HG03060 (cell line): ENCODE measurements around the gene EPS8L2.

Experiments used
- ATAC-seq: cut with Tn5 transposase; IDR thresholded peaks from one replicate; pipeline ENCODE4 v1.9.1; 2021; ENCODE audit warnings: low read depth, moderate number of reproducible peaks; ENCODE audit not compliant: unreplicated experiment

Gene EPS8L2

DNA sequence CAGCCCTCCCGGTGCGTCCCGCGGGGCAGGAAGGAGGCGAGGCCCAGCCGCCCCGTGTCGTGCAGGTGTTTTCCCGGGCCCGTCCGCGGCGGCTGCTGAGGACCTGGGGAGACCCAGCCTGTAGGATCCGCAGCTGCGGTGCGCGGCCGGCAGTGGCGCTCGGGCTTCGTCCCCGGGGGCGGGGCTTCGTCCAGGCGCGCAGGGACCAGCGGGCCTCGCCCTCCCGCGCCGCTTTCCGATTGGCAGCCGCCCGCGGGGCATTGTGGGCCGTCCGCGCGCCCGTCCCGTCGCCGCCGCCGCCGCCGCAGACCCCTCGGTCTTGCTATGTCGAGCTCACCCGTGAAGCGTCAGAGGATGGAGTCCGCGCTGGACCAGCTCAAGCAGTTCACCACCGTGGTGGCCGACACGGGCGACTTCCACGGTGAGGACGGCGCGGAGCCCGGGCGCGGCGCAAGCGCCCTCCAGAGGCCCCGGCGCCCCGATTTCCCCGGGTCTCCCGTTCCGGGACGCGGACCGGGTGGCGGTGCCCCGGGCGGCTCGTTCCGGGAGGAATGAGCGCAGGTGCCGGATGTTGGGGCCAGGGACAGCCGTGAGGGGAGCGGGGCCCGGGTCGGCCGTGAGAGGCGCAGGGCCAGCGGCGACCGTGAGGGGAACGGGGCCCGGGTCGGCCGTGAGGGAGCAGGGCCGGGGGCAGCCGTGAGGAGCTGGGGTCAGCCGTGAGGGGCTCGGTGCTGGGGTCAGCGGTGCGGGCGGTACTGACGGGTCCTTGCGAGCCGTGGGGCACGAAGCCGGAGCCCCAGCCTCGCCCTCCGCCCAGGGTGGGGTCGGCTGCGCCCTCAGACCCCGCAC, 41.4 kb downstream of the EPS8L2 start, which contains the start of gene TALDO1:
TSS of gene TALDO1 (plus strand) at position 307 of the 849 bp plus-strand sequence. CDS start at position 325, 18 bp downstream.
- peak; percentile 69 for ATAC-seq

DNA sequence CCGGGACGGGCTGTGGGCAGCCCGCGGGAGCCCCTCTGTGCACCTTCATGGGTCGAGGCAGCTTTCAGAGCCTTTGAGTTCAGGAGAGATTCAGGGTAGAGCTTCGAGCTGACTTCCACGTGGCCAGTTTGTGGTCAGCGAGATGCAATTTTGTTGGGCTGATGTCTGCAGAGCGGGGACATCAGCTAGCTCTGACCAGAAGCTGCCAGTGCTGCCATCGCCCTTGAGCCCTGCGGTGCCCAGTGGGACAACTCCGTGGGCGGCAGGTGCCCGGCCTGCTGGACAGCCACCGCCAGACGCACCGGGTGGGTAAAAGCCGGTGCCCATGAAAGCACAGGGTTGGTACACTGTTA, 42.0 kb downstream of the EPS8L2 start:
- ATAC-seq: no peak

DNA sequence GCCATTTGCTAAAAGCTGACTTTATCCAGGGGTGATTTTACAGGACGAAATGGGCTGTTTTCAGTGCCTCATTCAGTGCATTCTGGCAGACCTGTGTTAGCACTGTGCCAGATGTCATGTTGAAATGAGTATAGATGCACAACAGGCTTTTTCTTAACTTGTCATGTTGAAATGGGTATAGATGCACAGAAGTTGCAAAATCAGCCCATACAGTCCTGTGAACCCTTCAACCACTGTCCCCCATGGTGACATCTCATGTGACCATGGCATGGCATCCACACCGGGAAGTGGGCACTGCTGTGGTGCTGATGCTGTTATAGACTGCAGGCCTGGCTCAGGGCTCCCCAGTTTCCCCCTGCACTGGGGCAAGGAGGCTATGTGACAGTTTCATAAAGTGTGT, 43.7 kb downstream of the EPS8L2 start:
- no peak for ATAC-seq

DNA sequence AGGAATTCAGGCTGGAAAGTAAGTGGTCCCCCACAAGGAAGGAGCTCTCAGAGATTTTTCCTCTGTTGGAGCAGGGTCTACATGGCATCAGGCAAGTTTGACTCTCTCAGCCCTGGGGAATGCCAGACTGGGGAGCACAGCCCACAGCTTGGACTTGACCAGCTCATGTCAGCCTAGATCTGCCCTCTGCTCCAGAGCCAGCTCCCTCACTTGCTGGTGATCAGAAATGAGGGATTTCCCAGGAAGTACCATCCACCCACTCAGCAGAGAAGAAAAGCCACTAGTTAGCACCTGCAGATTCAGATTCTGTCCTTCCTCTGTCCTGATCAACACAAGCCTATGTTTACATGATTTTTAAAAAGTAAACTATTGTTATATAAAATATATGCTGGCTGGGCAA, 54.2 kb downstream of the EPS8L2 start:
- no peak for ATAC-seq

DNA sequence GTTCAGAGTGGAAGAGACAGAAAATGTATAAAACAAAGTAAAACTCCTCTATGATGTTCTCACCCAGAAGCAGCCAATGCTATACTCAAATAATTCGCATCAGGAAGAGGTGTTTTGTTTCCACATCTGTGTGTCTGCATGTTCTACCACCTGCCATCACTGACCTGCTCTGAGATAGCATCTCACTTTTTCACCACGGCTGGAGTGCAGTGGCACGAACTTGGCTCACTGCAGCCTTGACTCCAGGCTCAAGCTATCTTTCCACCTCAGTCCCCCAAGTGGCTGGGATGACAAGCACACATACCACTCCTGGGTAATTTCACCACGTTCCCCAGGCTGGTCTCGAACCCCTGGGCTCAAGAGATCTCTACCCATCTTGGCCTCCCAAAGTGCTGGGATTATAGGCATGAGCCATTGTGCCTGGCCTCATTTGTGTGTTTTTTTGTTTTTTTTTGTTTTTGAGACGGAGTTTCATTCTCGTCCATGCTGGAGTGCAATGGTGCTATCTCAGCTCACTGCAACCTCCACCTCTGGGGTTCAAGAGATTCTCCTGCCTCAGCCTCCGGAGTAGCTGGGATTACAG, 55.6 kb downstream of the EPS8L2 start:
- no peak for ATAC-seq

DNA sequence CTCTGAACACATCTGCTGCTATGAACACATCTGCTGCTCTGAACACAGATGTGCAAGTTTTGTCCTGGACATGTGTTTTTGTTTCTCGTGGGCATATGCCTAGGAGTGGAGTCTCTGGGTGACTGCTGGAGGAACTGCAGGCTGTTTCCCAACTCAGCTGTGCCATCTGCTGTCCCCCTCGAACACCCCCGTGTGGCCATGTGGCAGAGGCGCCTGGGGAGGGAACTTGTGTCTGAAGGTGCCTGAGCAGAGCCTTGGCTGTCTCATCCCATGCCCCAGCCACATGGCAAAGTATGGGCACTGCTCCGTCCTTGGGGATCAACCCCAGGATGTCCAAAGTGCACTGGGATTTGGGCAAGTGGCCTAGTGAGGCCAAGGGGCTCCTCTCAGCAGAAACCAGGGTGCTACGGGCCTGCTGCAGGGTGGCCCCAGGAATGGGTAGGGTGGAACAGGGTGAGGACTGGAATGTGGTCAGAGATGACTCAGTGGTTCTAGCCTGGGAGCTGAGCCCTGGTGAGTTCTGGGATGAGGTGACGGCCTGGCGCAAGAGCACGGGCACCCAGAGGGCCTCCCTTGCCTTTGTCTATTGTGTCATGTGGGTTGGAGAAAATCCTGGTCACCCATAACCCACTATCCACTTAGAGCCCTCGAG, 56.5 kb downstream of the EPS8L2 start:
- no peak for ATAC-seq

DNA sequence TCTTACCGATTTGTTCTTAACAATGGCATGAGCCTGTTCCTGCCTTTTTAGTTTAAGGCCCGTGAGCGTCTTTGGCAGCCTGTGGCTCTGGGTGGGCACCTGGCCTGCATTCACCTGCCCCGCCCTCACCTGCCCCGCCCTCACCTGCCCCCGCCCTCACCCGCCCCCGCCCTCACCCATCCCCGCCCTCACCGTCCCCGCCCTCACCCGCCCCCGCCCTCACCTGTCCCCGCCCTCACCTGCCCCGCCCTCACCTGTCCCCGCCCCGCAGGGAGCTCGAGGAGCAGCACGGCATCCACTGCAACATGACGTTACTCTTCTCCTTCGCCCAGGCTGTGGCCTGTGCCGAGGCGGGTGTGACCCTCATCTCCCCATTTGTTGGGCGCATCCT, 57.0 kb downstream of the EPS8L2 start:
- ATAC-seq: no peak

DNA sequence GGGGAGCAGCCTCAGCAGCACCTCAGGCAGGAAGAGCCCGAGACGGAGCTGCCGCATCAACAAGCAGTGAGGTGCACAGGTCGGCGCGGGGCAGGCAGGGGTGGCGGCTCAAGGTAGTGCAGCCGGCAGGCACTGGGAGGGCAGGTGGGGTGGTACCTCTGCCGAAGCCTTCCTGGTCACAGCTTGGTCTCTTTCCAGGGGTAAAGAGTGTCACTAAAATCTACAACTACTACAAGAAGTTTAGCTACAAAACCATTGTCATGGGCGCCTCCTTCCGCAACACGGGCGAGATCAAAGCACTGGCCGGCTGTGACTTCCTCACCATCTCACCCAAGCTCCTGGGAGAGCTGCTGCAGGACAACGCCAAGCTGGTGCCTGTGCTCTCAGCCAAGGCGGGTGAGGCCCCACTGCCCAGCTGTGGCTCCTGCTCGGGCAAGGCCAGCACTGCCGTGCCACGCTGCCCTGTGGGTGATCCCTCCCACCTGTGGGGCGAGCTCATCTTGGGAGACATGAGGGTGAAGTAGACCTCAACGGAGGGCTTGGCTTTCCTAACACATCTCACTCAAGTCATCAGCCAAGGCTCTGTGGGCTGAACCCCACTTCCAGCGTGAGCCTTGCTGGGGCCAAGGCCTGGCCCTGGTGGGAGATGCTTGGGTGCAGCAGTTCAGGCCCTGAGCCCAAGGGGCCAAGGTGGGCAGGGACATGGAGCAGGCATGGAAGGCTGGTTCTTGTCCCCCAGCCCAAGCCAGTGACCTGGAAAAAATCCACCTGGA, 57.7 kb downstream of the EPS8L2 start:
- no peak for ATAC-seq

DNA sequence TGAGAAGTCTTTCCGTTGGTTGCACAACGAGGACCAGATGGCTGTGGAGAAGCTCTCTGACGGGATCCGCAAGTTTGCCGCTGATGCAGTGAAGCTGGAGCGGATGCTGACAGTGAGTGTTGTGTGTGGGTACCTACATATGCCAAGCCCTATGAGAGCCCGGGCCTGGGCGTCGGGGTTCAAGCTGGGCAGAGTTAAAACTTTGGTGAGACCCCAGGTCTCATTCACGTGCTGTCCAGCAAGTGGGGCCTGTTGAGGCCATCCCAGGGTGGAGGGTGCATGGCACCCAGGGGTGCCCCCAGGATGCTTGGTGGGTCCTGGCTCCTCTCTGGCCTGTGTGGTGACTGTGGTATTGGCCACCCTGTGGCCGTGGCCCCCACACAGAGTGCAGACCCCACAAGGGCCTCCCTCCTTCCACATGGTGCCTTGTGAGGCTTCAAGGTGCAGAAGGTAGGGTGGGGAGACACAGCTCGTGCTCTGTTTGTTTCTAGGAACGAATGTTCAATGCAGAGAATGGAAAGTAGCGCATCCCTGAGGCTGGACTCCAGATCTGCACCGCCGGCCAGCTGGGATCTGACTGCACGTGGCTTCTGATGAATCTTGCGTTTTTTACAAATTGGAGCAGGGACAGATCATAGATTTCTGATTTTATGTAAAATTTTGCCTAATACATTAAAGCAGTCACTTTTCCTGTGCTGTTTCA, 58.4 kb downstream of the EPS8L2 start:
- ATAC-seq: no peak

DNA sequence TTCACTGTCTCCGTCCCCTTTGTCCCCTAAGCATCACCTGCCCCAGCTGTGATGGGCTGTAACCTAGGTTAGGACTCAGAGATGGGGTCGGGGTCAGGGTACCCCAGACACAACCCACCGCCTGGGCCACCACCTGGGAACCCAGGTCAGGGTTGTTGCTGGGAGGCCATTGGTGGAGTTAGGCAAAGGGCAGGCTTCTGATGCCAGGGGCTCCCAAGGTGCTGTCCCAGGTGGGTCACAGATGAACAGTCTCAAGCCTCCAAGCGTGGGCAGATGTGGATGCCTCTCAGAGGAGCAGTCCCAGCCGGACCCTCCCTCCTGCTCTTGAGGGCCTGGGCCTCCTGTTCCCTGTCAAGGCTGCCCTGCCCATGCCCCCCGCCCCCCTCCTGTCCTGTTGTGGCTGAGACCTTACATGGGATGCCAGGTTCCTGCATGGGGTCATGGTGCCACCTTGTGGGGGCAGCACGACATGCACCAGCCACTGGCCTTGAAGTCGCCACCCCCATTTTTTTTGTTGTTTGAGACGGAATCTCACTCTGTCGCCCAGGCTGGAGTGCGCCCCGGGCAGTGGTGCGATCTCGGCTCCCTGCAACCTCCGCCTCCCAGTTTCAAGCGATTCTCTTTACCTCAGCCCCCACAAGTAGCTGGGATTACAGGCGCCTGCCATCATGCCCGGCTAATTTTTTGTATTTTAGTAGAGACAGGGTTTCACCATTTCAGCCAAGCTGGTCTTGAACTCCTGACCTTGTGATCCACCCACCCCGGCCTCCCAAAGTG, 59.2 kb downstream of the EPS8L2 start:
- ATAC-seq: no peak

DNA sequence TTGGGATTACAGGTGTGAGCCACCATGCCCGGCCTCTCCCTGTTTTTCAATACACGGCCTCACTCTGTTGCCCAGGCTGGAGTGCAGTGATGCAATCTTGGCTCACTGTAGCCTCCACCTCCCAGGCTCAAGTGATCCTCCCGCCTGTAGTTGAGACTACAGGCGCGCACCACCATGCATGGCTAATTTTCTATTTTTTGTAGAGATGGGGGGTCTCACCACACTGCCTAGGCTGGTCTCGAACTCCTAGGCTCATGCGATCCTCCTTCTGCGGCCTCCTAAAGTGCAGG, 59.7 kb downstream of the EPS8L2 start:
- ATAC-seq: no peak

DNA sequence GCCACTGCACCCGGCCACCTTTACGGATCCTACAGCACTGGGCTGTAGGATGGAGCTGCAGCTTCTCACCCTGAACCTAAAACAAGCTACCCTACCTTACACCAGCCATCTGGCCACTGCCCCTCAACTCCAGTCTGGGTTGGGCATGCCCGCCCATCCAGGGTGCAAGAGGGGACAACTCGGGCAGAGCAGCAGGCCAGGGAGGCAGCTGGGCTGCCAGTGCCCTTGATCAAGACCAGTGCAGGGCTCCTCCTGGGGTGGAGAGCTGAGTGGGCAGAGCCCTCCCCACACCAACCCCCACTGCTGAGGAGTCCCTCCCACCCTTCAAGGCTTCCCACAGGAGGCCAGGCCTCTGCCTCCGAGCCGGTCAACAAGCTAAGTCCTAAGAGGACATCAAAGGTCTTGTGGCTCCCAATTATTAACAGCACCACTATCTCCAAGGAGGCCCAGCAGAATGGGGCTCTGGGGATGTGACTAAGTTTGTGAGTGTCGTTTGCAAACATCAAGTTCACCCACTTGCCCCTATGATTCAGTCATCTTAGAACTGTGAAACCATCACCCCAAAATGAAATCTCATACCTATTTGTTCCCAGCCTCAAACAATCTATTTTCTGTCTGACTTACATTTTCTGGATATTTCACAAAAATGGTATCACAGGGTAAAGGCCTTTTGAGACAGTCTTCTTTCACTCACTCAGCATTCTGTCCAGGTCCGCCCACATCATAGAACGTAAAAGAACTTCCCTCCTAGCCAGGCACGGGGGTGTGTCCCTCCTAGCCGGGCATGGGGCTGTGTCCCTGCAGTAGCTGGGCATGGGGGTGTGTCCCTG, 60.3 kb downstream of the EPS8L2 start:
- ATAC-seq: no peak

DNA sequence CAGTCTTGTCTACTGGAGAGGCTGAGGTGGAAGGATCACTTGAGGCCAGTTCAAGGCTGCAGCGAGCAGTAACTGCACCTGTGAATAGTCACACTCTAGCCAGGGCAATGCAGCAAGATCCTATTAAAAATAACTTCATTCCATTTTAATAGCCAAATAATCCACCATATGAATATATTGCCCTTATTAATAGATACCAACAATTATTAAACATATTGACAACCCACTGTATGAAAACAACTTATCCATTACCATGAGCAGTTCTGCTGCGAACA, 60.8 kb downstream of the EPS8L2 start:
- no peak for ATAC-seq

DNA sequence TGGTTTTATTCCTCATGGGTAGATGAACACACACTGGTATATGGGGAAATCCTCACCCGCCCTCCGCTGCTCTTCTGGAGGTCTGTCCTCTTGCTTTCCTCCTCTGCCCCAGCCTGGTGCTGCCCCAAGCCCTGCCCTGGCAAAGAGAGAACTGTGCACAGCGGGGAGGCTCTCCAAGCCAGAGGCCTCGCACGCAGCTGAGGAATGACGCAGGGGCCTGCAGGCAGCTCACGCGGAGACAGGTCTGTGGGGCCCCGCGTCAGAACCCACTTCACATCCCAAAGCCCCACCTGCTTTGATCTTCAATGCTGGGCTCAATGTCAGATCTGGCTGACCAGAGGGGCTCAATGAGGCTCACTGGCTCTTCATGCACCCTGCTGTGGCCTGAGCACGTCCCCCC, 61.2 kb downstream of the EPS8L2 start:
- ATAC-seq: no peak

DNA sequence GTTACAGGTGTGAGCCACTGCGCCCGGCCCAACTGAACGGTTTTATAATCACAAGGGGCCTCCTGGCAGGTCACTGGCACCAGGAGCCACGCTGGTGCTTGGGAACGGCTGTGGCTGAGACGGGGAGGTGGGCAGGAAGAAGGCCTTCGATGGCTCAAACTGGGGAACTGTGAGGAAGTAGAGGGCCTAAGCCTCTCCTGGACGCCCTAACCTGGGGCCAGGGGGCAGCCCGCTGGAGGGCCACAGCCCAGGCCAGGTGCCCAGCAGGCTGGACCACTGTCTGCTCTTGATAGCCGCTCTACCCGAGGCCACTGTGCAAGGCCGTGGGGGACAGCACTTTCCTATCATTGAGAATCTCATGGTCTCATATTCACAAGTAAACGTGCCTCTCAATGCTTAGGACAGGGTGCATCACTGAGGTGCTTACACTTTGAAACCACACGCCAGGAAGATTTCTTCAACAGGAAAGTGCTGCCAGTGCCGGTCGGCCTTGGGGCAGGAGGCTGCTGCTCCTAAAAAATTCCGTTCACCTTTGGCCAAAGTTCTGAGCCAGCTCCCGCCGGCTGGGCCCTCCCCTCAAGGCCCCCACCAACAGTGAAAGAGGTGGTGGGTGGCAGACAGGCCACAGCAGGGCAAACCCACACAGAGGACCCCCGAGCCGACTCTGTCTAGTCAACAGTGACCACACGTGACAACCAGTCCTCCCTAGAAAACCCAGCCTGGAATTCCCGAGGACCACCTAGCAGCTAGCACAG, 64.0 kb downstream of the EPS8L2 start:
- no peak for ATAC-seq

DNA sequence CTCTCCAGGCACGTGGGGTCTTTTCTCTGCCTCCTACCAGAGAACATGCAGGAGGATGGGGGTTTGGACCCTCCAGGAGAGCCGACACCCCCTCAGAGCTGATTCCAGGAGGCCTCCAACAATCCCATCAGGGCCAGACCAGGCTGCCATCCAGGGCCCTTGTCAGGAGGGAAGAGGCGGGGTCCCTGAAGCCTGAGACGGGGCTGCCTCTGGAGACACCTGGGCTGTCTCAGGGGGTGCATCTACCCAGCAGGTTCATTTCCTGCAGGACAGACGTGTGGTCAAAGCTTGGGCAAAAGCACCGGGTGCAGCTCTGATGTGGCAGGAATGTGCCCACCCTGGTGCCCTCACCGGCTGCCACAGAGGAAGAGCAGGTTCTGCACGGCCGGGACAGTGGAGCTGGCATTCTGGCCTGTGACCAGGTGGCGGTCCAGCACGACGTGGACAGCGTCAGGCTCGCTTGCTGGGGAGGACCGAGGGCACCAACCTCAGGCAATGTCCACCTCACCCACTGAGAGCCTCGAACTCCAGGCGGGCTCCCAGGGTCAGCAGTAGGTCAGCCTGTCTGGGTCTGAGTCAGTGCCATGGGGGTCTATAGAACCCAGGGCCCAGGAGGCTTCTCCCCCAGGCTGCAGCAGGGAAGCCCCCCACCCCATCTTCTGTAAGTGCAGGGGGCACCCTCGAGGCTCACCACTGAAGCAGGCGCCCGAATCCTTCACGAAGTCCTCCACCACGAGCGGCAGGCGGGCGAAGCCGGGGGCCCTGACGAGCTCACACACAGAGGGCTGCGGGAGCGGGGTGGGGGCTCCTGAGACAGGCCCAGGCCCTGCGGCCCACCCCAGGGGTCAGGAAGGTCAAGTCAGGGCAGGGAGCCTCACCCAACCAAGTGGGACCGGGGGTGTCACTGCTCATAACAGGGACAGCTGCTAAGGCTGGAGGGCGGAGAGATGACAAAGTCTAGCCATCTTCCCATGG, 64.9 kb downstream of the EPS8L2 start:
- ATAC-seq: no peak

DNA sequence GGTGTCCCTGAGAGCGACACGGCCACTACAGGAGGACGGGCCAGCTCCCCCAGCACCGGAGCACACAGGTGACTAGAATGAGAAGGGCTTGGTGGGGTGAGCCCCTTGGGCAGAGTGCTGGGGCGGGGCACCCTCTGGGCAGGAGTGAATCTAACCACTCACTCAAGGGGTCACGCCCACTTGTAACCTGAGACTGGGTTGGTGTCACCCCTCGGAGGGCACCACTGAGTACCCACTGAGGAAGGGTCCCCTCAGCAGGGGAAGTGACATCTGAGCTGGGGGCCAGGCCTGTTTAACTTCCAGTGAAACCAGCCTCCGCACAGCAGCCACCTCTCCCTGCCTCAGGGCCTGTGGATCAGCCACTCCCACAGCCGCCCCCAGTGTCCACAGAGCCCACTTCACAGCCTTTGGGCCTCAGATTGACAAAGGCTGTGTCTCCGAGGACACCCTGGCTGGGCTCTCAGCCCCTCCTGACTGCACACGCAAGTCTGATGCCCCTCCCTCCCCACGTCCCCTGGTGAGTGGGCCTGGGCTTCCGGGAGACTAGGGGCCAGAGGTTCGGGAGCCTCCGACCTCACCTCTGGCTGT, 65.7 kb downstream of the EPS8L2 start:
- no peak for ATAC-seq
